GM12878 (cell line): ENCODE results near the gene ADSS1. TPM values are rescaled to one million over a fixed set of nuclear protein-coding genes. Genes with fewer than 3 reads are reported as not detected.

ENCODE experiments used
- ATAC-seq: fragments of 200-7000 bp; cut with Tn5 transposase; 3 replicates; pipeline ENCODE4 v1.9.1; 2020; ENCODE audit warnings: mild to moderate bottlenecking, moderate library complexity
- BruUV-seq: library from RNA; stranded (reverse); fragments of 400-500 nt; replicated peaks from 2 replicates; lab custom pipeline; 2021; lab: Mats Ljungman, UMichigan
- CTCF ChIA-PET: fragments of 300-600 bp; sonication (Branson Sonifier 250); formaldehyde crosslinking; extraction: SDS; loops from one replicate; lab custom pipeline; 2021; ENCODE audit warnings: inconsistent platforms; lab: Yijun Ruan, JAX
- POLR2A ChIA-PET: fragments of 350-600 bp; formaldehyde crosslinking; extraction: SDS; loops from one replicate; lab custom pipeline; 2021; ENCODE audit warnings: inconsistent platforms; lab: Charles Lee
- RAD21 ChIA-PET: fragments of 300-600 bp; sonication (Branson Sonifier 250); formaldehyde crosslinking; loops from one replicate; lab custom pipeline; 2023; ENCODE audit warnings: antibody characterized with exemption; ENCODE audit not compliant: unreplicated experiment; lab: Charles Lee
- SMC1A ChIA-PET: fragments of 300-600 bp; sonication (Branson Sonifier 250); formaldehyde crosslinking; loops from one replicate; lab custom pipeline; 2023; ENCODE audit not compliant: unreplicated experiment, uncharacterized antibody; lab: Charles Lee
- DNase-seq: peaks from one replicate; pipeline ENCODE4 v3.0.0-alpha.2; 2011; ENCODE audit warnings: low read depth, low spot score
- FAIRE-seq: peaks from 3 replicates; lab custom pipeline; 2011; peaks lifted over from hg19 to GRCh38; lab: Jason Lieb, UNC
- H2AFZ ChIP-seq: 2 replicates; pipeline ENCODE4 v1.6.0; 2011; ENCODE audit warnings: low read depth, low read length, control low read depth; ENCODE audit not compliant: control insufficient read depth
- H3K27ac ChIP-seq: 2 replicates; pipeline ENCODE4 v1.5.1; 2011; ENCODE audit warnings: control low read depth; ENCODE audit not compliant: control insufficient read depth, insufficient read depth
- H3K27me3 ChIP-seq, 2 experiments: replicated peaks in 1 of 2; 2 replicates each; pipeline versions ENCODE4 v1.6.0 to v1.6.1; 2011; ENCODE audit warnings: low read length in 1 of 2; ENCODE audit not compliant: control insufficient read depth in 2 of 2, insufficient read depth in 2 of 2
- H3K36me3 ChIP-seq, 2 experiments: 2 replicates each; pipeline ENCODE4 v1.5.1; 2011; ENCODE audit warnings: low read length in 1 of 2; ENCODE audit not compliant: control insufficient read depth in 2 of 2, insufficient read depth in 2 of 2
- H3K4me1 ChIP-seq: 2 replicates; pipeline ENCODE4 v1.6.1; 2011; ENCODE audit warnings: mild to moderate bottlenecking, low read length, moderate library complexity, mixed read lengths; ENCODE audit not compliant: control insufficient read depth, insufficient read depth
- H3K4me2 ChIP-seq: 2 replicates; pipeline ENCODE4 v1.6.0; 2011; ENCODE audit warnings: control low read depth; ENCODE audit not compliant: control insufficient read depth, insufficient read depth
- H3K4me3 ChIP-seq: fragments of 200-600 bp; sonication (generic); 2 replicates; pipeline ENCODE4 v1.5.1; 2016
- H3K79me2 ChIP-seq: 2 replicates; pipeline ENCODE4 v1.6.0; 2011; ENCODE audit warnings: low read length; ENCODE audit not compliant: control insufficient read depth, insufficient read depth
- H3K9ac ChIP-seq: 2 replicates; pipeline ENCODE4 v1.8.0; 2011; ENCODE audit warnings: low read length, control low read depth, mixed read lengths; ENCODE audit not compliant: control insufficient read depth, insufficient read depth
- H3K9me3 ChIP-seq: replicated peaks from 3 replicates; pipeline ENCODE4 v1.5.1; 2011; ENCODE audit warnings: mild to moderate bottlenecking, low read length; ENCODE audit not compliant: control insufficient read depth, insufficient read depth
- H4K20me1 ChIP-seq: 2 replicates; pipeline ENCODE4 v1.6.0; 2011; ENCODE audit not compliant: control insufficient read depth, insufficient read depth
- BACH1 ChIP-seq: fragments of 450-650 bp; IDR thresholded peaks from 2 replicates; pipeline ENCODE4 v1.6.1; 2017; ENCODE audit warnings: mild to moderate bottlenecking, borderline replicate concordance
- CREB1 ChIP-seq: IDR thresholded peaks from 2 replicates; pipeline ENCODE4 v1.6.1; 2012; ENCODE audit warnings: low read depth, mild to moderate bottlenecking, inconsistent platforms
- DPF2 ChIP-seq: fragments of 450-650 bp; IDR thresholded peaks from 2 replicates; pipeline ENCODE4 v1.6.1; 2017; ENCODE audit warnings: mild to moderate bottlenecking
- EED ChIP-seq: sonication (generic); IDR thresholded peaks from 2 replicates; pipeline ENCODE4 v1.6.1; 2016; ENCODE audit warnings: antibody characterized with exemption, low read depth
- EGR1 ChIP-seq, 2 experiments: IDR thresholded peaks; 1 replicate in 1 of 2; 2 replicates in 1 of 2; pipeline ENCODE4 v1.6.1; 2011 to 2012; ENCODE audit warnings: low read depth in 2 of 2, low read length in 2 of 2, borderline replicate concordance in 1 of 2, mild to moderate bottlenecking in 1 of 2, moderate library complexity in 1 of 2
- ELK1 ChIP-seq: IDR thresholded peaks from 2 replicates; pipeline ENCODE4 v1.6.1; 2012; ENCODE audit warnings: low read depth, low read length, improper control_type of control experiment
- FOS ChIP-seq: IDR thresholded peaks from 3 replicates; pipeline ENCODE4 v1.6.1; 2011; ENCODE audit warnings: borderline replicate concordance; ENCODE audit not compliant: insufficient read length; ENCODE audit errors: extremely low read depth
- IKZF1 ChIP-seq: fragments of 450-650 bp; conservative IDR thresholded peaks from 2 replicates; pipeline ENCODE4 v1.6.1; 2017; ENCODE audit warnings: antibody characterized with exemption, mild to moderate bottlenecking
- KDM1A ChIP-seq: fragments of 200-600 bp; sonication (generic); IDR thresholded peaks from 2 replicates; pipeline ENCODE4 v1.6.1; 2016; ENCODE audit warnings: borderline replicate concordance
- NFXL1 ChIP-seq: fragments of 450-650 bp; IDR thresholded peaks from 2 replicates; pipeline ENCODE4 v1.6.1; 2017; ENCODE audit warnings: antibody characterized with exemption, mild to moderate bottlenecking, borderline replicate concordance
- NR2F1 ChIP-seq: fragments of 450-650 bp; conservative IDR thresholded peaks from 2 replicates; pipeline ENCODE4 v1.6.1; 2017; ENCODE audit warnings: mild to moderate bottlenecking
- RUNX3 ChIP-seq: IDR thresholded peaks from 2 replicates; pipeline ENCODE4 v1.6.1; 2012; ENCODE audit warnings: low read length, inconsistent platforms
- WGBS: methylation state at CpG from one replicate; pipeline ENCODE4 v1.1.6; 2016; ENCODE audit warnings: low lambda C conversion rate; ENCODE audit not compliant: insufficient replicate concordance, insufficient coverage; ENCODE audit errors: missing lambda C conversion rate; 5-methylcytosine and 5-hydroxymethylcytosine counted together
- in situ Hi-C: fragments of 300-500 bp; cut with MboI; formaldehyde crosslinking; loops from 9 replicates; pipeline ENCODE4 v1.14.3; 2018; ENCODE audit warnings: mixed read lengths
- intact Hi-C: fragments of 100-400 bp; cut with micrococcal nuclease; formaldehyde crosslinking; loops from one replicate; pipeline ENCODE4 v1.14.2; 2022; ENCODE audit not compliant: unreplicated experiment
- polyA plus RNA-seq, 11 experiments: library from polyadenylated mRNA; depleted of rRNA in 4 of 11; unstranded in 6 of 11; stranded (reverse) in 5 of 11; fragments of >200 nt; fragmentation: Nextera tagmentation in 4 of 11; fragmentation: Illumina TruSeq in 1 of 11; extraction: Ambion mirVana in 4 of 11; extraction: Trizol in 1 of 11; gene quantifications; 1 replicate in 1 of 11; 2 replicates in 10 of 11; pipeline versions ENCODE4 v1.2.1 to v1.2.3, GENCODE V29; 2011 to 2016; ENCODE audit warnings: inconsistent platforms in 2 of 11, missing spikeins in 2 of 11, low read depth in 1 of 11
- total RNA-seq, 4 experiments: library from RNA; depleted of rRNA in 3 of 4; stranded (reverse); fragments of >200 nt in 3 of 4; fragmentation: Illumina TruSeq in 1 of 4; extraction: Trizol in 1 of 4; gene quantifications; 2 replicates each; pipeline versions ENCODE4 v1.2.1 to v1.2.3, GENCODE V29; 2013 to 2021
- TF ChIP-seq, protein P1 (sequence below): fragments of 450-650 bp; conservative IDR thresholded peaks from 2 replicates; pipeline ENCODE4 v1.6.1; 2017; ENCODE audit warnings: mild to moderate bottlenecking, moderate library complexity

ADSS1 gene
- total and polyA plus RNA-seq, 10 of the 15 experiments (the other 5 are each of a cell fraction or from before 2014, with no cell fraction given): 0.11 to 0.45 (median 0.28) TPM; not detected in 5

DNA sequence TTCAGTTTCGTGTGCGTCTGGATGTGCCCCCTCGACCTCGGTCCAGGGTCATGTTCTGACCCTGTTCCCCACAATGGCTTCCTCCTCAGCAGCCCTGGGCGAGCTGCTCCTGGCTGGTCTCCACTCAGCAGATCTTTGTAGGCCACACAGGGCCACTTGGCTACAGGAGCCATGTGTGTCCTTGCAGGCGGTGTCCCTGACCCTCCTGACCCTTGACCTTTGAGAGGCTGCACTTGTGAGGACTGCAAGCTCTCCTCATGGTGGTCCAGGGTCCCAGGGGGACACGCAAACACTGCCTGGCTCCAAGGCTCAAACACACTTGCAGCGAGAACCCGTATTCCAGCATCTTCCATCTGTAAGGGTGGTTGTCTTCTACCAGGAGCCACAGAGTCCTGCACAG lies 21.4 kb downstream of the ADSS1 start:
- Histone ChIP-seq H2AFZ (no peak overlapping the region; the same call in 1 of the 2 replicates), H3K9ac (no peak overlapping the region), H3K79me2 (no peaks in the 10 kb centered on the region), H3K27ac (no peak overlapping the region), H3K27me3 (no peaks in the 10 kb centered on the region), H3K9me3 (no peaks in the 10 kb centered on the region), H4K20me1 (no peaks in the 10 kb centered on the region), H3K4me1 (peaks cover 12% of the 10 kb centered on the region), H3K36me3 (no peaks in the 10 kb centered on the region), H3K4me3 (no peak overlapping the region), H3K4me2 (no peak overlapping the region)
- DNase-seq: no peak
- intact Hi-C loops (no loop called here), in situ Hi-C loops (no loop called here)
- no TSS peak for BruUV-seq
- ChIA-PET POLR2A (no interaction called here), SMC1A (interaction anchor here (1.0 kb wide), 1 partner anchor 9 kb away, joined by 3 read pairs; no protein-coding TSS in a partner anchor), CTCF (no interaction called here), RAD21 (interaction anchor here (0.9 kb wide), 1 partner anchor 87 kb away, joined by 4 read pairs; no protein-coding TSS in a partner anchor)
- peak; percentile 29; the same call in 1 of the 2 replicates for TF ChIP-seq NR2F1
- TF ChIP-seq, protein P1, sequence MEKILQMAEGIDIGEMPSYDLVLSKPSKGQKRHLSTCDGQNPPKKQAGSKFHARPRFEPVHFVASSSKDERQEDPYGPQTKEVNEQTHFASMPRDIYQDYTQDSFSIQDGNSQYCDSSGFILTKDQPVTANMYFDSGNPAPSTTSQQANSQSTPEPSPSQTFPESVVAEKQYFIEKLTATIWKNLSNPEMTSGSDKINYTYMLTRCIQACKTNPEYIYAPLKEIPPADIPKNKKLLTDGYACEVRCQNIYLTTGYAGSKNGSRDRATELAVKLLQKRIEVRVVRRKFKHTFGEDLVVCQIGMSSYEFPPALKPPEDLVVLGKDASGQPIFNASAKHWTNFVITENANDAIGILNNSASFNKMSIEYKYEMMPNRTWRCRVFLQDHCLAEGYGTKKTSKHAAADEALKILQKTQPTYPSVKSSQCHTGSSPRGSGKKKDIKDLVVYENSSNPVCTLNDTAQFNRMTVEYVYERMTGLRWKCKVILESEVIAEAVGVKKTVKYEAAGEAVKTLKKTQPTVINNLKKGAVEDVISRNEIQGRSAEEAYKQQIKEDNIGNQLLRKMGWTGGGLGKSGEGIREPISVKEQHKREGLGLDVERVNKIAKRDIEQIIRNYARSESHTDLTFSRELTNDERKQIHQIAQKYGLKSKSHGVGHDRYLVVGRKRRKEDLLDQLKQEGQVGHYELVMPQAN: no peak
- no peak for FAIRE-seq
- ATAC-seq: no peak
- 82% methylated on average over 8 of the region's 9 CpGs for WGBS

DNA sequence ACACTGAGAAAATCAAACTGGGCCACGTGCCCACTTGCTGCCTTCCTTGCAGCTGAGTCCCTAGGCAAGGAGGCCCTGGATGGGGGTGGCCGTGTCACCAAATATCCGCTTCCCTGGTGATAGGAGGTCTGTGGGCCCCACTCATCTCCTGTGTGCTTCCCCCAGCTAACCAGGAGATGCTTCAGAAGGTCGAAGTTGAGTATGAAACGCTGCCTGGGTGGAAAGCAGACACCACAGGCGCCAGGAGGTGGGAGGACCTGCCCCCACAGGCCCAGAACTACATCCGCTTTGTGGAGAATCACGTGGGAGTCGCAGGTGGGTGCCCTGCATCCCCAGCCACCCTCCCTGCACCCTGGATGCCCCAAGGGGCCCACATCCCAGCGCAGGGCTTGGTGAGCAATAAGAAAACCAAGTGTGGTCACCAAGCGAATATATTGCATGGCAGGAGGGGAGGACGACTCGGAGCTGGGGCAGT lies 22.1 kb downstream of the ADSS1 start:
- ChIA-PET RAD21 (interaction anchor here (0.9 kb wide), 1 partner anchor 88 kb away, joined by 4 read pairs; no protein-coding TSS in a partner anchor), CTCF (no interaction called here), SMC1A (no interaction called here), POLR2A (no interaction called here)
- no peaks in the 10 kb centered on the region for H3K79me2 ChIP-seq
- H3K9me3 ChIP-seq: no peaks in the 10 kb centered on the region; the same call in 2 of the 3 replicates
- no peak overlapping the region for H3K4me3 ChIP-seq
- DNase-seq: peak; percentile 16
- H3K4me1 ChIP-seq: peaks cover 12% of the 10 kb centered on the region
- no peak overlapping the region for H3K4me2 ChIP-seq
- peak overlapping the region; percentile 28; the same call in 1 of the 2 replicates for H3K9ac ChIP-seq
- no peaks in the 10 kb centered on the region for H3K27me3 ChIP-seq
- peak overlapping the region; percentile 1; the same call in 1 of the 2 replicates for H2AFZ ChIP-seq
- FAIRE-seq: no peak
- intact Hi-C loops: no loop called here
- whole genome bisulfite sequencing: 6% methylated on average over 13 of the region's 13 CpGs
- no peaks in the 10 kb centered on the region for H3K36me3 ChIP-seq
- no peak overlapping the region for H3K27ac ChIP-seq
- in situ Hi-C loops: no loop called here
- no TSS peak for BruUV-seq
- H4K20me1 ChIP-seq: no peaks in the 10 kb centered on the region
- ATAC-seq: peak; percentile 60
- TF ChIP-seq DPF2: 0 out of 2 replicates have a peak, but pooled peaks have one; percentile 23
- 0 out of 2 replicates have a peak, but pooled peaks have one; percentile 47 for TF ChIP-seq EED
- TF ChIP-seq ELK1: no peak
- no peak for TF ChIP-seq NFXL1
- TF ChIP-seq BACH1: no peak
- TF ChIP-seq KDM1A: no peak
- no peak for TF ChIP-seq FOS
- no peak for TF ChIP-seq CREB1
- TF ChIP-seq EGR1 (IDR thresholded peaks at IDR 0.05; ENCODE audit: borderline replicate concordance in 1 of 2, low read depth in 2 of 2, low read length in 2 of 2): 0 out of 3 replicates have a peak, but pooled peaks of 1 of the 2 experiments have one; percentile 8
- no peak for TF ChIP-seq NR2F1
- peak; percentile 25; the same call in 1 of the 2 replicates for TF ChIP-seq IKZF1
- peak; percentile 48; the same call in 1 of the 2 replicates for TF ChIP-seq RUNX3
